ENCODE results near the gene TTN. TPM values are rescaled to one million over a fixed set of nuclear protein-coding genes. Genes with fewer than 3 reads are reported as not detected.

Gene TTN
- total RNA-seq, 1 donor from 2014 or later: 3.8 TPM

GRCh38 chr2:178506949-178507348 lies 300.3 kb downstream of the TTN start:
- no peaks in the 10 kb centered on the region for H3K9me3 Mint-ChIP-seq (ENCODE audit: unreplicated experiment)
- TF ChIP-seq CTCF (IDR thresholded peaks at IDR 0.05; ENCODE audit: unreplicated experiment): no peak
- no peak for DNase-seq (ENCODE audit: low spot score)
- peaks cover 6% of the 10 kb centered on the region for H3K4me1 Mint-ChIP-seq (ENCODE audit: unreplicated experiment)
- H3K4me3 Mint-ChIP-seq (ENCODE audit: unreplicated experiment): no peak overlapping the region
- H3K27ac Mint-ChIP-seq (ENCODE audit: unreplicated experiment): no peak overlapping the region
- H3K27me3 Mint-ChIP-seq (ENCODE audit: unreplicated experiment): peaks cover 2% of the 10 kb centered on the region
- peaks cover 5% of the 10 kb centered on the region for H3K36me3 Mint-ChIP-seq (ENCODE audit: low read depth, unreplicated experiment)

GRCh38 chr2:178506524-178506923 lies 300.7 kb downstream of the TTN start:
- H3K4me3 Mint-ChIP-seq (ENCODE audit: unreplicated experiment): no peak overlapping the region
- no peak for TF ChIP-seq CTCF (IDR thresholded peaks at IDR 0.05; ENCODE audit: unreplicated experiment)
- peaks cover 6% of the 10 kb centered on the region for H3K4me1 Mint-ChIP-seq (ENCODE audit: unreplicated experiment)
- H3K9me3 Mint-ChIP-seq (ENCODE audit: unreplicated experiment): no peaks in the 10 kb centered on the region
- H3K27me3 Mint-ChIP-seq (ENCODE audit: unreplicated experiment): peaks cover 2% of the 10 kb centered on the region
- no peak overlapping the region for H3K27ac Mint-ChIP-seq (ENCODE audit: unreplicated experiment)
- H3K36me3 Mint-ChIP-seq (ENCODE audit: low read depth, unreplicated experiment): peaks cover 5% of the 10 kb centered on the region
- no peak for DNase-seq (ENCODE audit: low spot score)

- Mint-ChIP-seq H3K27me3 (ENCODE audit: unreplicated experiment) (peaks cover 2% of the 10 kb centered on the region), H3K9me3 (ENCODE audit: unreplicated experiment) (no peaks in the 10 kb centered on the region), H3K36me3 (ENCODE audit: low read depth, unreplicated experiment) (peaks cover 6% of the 10 kb centered on the region), H3K4me3 (ENCODE audit: unreplicated experiment) (no peak overlapping the region), H3K4me1 (ENCODE audit: unreplicated experiment) (peaks cover 6% of the 10 kb centered on the region), H3K27ac (ENCODE audit: unreplicated experiment) (no peak overlapping the region)
- DNase-seq (ENCODE audit: low spot score): no peak
- TF ChIP-seq CTCF (IDR thresholded peaks at IDR 0.05; ENCODE audit: unreplicated experiment): no peak
These were observed 301.1 kb downstream of the TTN start for GRCh38 chr2:178506101-178506500.

GRCh38 chr2:178502751-178503150 lies 304.5 kb downstream of the TTN start:
- Mint-ChIP-seq H3K4me3 (ENCODE audit: unreplicated experiment) (no peak overlapping the region), H3K27me3 (ENCODE audit: unreplicated experiment) (no peaks in the 10 kb centered on the region), H3K4me1 (ENCODE audit: unreplicated experiment) (peaks cover under 1% of the 10 kb centered on the region), H3K27ac (ENCODE audit: unreplicated experiment) (no peak overlapping the region), H3K9me3 (ENCODE audit: unreplicated experiment) (no peaks in the 10 kb centered on the region), H3K36me3 (ENCODE audit: low read depth, unreplicated experiment) (peaks cover 16% of the 10 kb centered on the region)
- TF ChIP-seq CTCF (IDR thresholded peaks at IDR 0.05; ENCODE audit: unreplicated experiment): no peak
- no peak for DNase-seq (ENCODE audit: low spot score)

- TF ChIP-seq CTCF (IDR thresholded peaks at IDR 0.05; ENCODE audit: unreplicated experiment): no peak
- Mint-ChIP-seq H3K4me1 (ENCODE audit: unreplicated experiment) (no peaks in the 10 kb centered on the region), H3K4me3 (ENCODE audit: unreplicated experiment) (no peak overlapping the region), H3K9me3 (ENCODE audit: unreplicated experiment) (no peaks in the 10 kb centered on the region), H3K27me3 (ENCODE audit: unreplicated experiment) (no peaks in the 10 kb centered on the region), H3K36me3 (ENCODE audit: low read depth, unreplicated experiment) (peaks cover 27% of the 10 kb centered on the region), H3K27ac (ENCODE audit: unreplicated experiment) (no peak overlapping the region)
- no peak for DNase-seq (ENCODE audit: low spot score)
These were observed 307.6 kb downstream of the TTN start for GRCh38 chr2:178499640-178500039.
